SK-N-SH (cell line): Measurements from ENCODE around the gene NGLY1. TPM values are rescaled to one million over a fixed set of nuclear protein-coding genes. Genes with fewer than 3 reads are reported as not detected.

ENCODE experiments used
- CTCF ChIA-PET: fragments of 300-600, 350-600 bp; formaldehyde crosslinking; extraction: SDS; loops from one replicate; lab custom pipeline; 2021; lab: Yijun Ruan, JAX
- POLR2A ChIA-PET: fragments of 350-600 bp; sonication (Branson Sonifier 250); formaldehyde crosslinking; extraction: SDS; loops from one replicate; lab custom pipeline; 2020; ENCODE audit warnings: antibody characterized with exemption, inconsistent platforms; lab: Yijun Ruan, JAX
- DNase-seq: peaks from one replicate; pipeline ENCODE4 v3.0.0; 2012
- H2AFZ ChIP-seq: fragments of 200-600 bp; sonication (generic); 2 replicates; pipeline ENCODE4 v1.8.1; 2016; ENCODE audit warnings: antibody characterized with exemption, mild to moderate bottlenecking, low read depth
- H3F3A ChIP-seq: fragments of 200-600 bp; sonication (generic); replicated peaks from 2 replicates; pipeline ENCODE3; 2016; ENCODE audit warnings: antibody characterized with exemption, mild to moderate bottlenecking; ENCODE audit not compliant: insufficient read depth
- H3K27ac ChIP-seq, 2 experiments: fragments of 200-500 bp in 1 of 2; fragments of 200-600 bp in 1 of 2; sonication (Bioruptor generic) in 1 of 2; sonication (generic), shearing (Covaris generic) in 1 of 2; 2 replicates each; pipeline versions ENCODE4 v1.5.1 to v1.6.1; 2014 to 2016; ENCODE audit warnings: low read depth in 2 of 2, inconsistent platforms in 1 of 2, low read length in 1 of 2, mild to moderate bottlenecking in 1 of 2, mixed read lengths in 1 of 2
- H3K27me3 ChIP-seq: fragments of 200-600 bp; sonication (generic), shearing (Covaris generic); 2 replicates; pipeline ENCODE4 v1.6.1; 2016; ENCODE audit warnings: mixed run types; ENCODE audit not compliant: insufficient read depth
- H3K36me3 ChIP-seq, 2 experiments: fragments of 200-500 bp in 1 of 2; fragments of 200-600 bp in 1 of 2; sonication (Bioruptor generic) in 1 of 2; sonication (generic) in 1 of 2; replicated peaks in 1 of 2; 2 replicates each; pipeline versions ENCODE3 to v1.5.1; 2014 to 2016; ENCODE audit warnings: low read length in 1 of 2, mild to moderate bottlenecking in 1 of 2; ENCODE audit not compliant: insufficient read depth in 2 of 2, control insufficient read depth in 1 of 2
- H3K4me1 ChIP-seq, 2 experiments: fragments of 200-500 bp in 1 of 2; fragments of 200-600 bp in 1 of 2; sonication (Bioruptor generic) in 1 of 2; sonication (generic), shearing (Covaris generic) in 1 of 2; 2 replicates each; pipeline versions ENCODE4 v1.5.1 to v1.6.1; 2014 to 2016; ENCODE audit warnings: low read depth in 1 of 2, low read length in 1 of 2, mixed run types in 1 of 2; ENCODE audit not compliant: insufficient read depth in 2 of 2, control insufficient read depth in 1 of 2
- H3K4me2 ChIP-seq: fragments of 200-600 bp; sonication (generic), shearing (Covaris generic); 2 replicates; pipeline ENCODE4 v1.6.1; 2017; ENCODE audit warnings: mixed run types
- H3K4me3 ChIP-seq, 2 experiments: fragments of 200-500 bp in 1 of 2; fragments of 200-600 bp in 1 of 2; sonication (Bioruptor generic) in 1 of 2; sonication (generic), shearing (Covaris generic) in 1 of 2; 2 replicates each; pipeline versions ENCODE4 v1.5.1 to v1.8.1; 2014 to 2016; ENCODE audit warnings: low read depth in 2 of 2, inconsistent platforms in 1 of 2, low read length in 1 of 2, mild to moderate bottlenecking in 1 of 2, mixed read lengths in 1 of 2, moderate library complexity in 1 of 2
- H3K79me2 ChIP-seq: fragments of 200-600 bp; sonication (generic); 2 replicates; pipeline ENCODE4 v1.8.1; 2017; ENCODE audit warnings: mild to moderate bottlenecking; ENCODE audit not compliant: insufficient read depth
- H3K9ac ChIP-seq: fragments of 200-600 bp; sonication (generic); 2 replicates; pipeline ENCODE4 v1.6.1; 2017; ENCODE audit warnings: mixed run types
- H3K9me2 ChIP-seq: fragments of 200-600 bp; sonication (generic); 2 replicates; pipeline ENCODE4 v1.6.1; 2017; ENCODE audit warnings: mixed run types
- H3K9me3 ChIP-seq: fragments of 200-600 bp; sonication (generic); 2 replicates; pipeline ENCODE4 v1.6.1; 2017; ENCODE audit warnings: mixed run types, mild to moderate bottlenecking, moderate library complexity
- H4K20me1 ChIP-seq: fragments of 200-600 bp; sonication (generic); 2 replicates; pipeline ENCODE4 v1.6.1; 2017; ENCODE audit warnings: mild to moderate bottlenecking, mixed run types; ENCODE audit not compliant: insufficient read depth
- CHD2 ChIP-seq: fragments of 150-350 bp; IDR thresholded peaks from 2 replicates; pipeline ENCODE4 v1.6.1; 2018; ENCODE audit warnings: low read length; ENCODE audit not compliant: partially characterized antibody
- ELF1 ChIP-seq: IDR thresholded peaks from 2 replicates; pipeline ENCODE4 v1.4.0; 2012
- EZH2phosphoT487 ChIP-seq: fragments of 200-600 bp; sonication (generic); IDR thresholded peaks from 2 replicates; pipeline ENCODE4 v1.6.1; 2017; ENCODE audit warnings: low read depth, mixed run types, mild to moderate bottlenecking, antibody characterized with exemption, moderate library complexity, borderline replicate concordance
- FOSL2 ChIP-seq: IDR thresholded peaks from 2 replicates; pipeline ENCODE4 v1.4.0; 2012; ENCODE audit warnings: low read depth, mild to moderate bottlenecking, moderate library complexity, borderline replicate concordance
- GABPA ChIP-seq: IDR thresholded peaks from 2 replicates; pipeline ENCODE4 v1.4.0; 2012; ENCODE audit warnings: low read depth, mild to moderate bottlenecking
- GATA2 ChIP-seq: sonication (generic); formaldehyde crosslinking; IDR thresholded peaks from 2 replicates; pipeline ENCODE4 v1.5.0; 2020; ENCODE audit warnings: mild to moderate bottlenecking, missing genetic modification reagents
- MAX ChIP-seq: IDR thresholded peaks from 2 replicates; pipeline ENCODE4 v1.4.0; 2012; ENCODE audit warnings: low read depth
- MEF2A ChIP-seq: IDR thresholded peaks from 2 replicates; pipeline ENCODE4 v1.4.0; 2012; ENCODE audit warnings: low read depth, borderline replicate concordance
- MXI1 ChIP-seq: IDR thresholded peaks from 2 replicates; pipeline ENCODE4 v1.6.1; 2012; ENCODE audit warnings: mild to moderate bottlenecking, low read depth, low read length, improper control_type of control experiment
- NFIC ChIP-seq: IDR thresholded peaks from 2 replicates; pipeline ENCODE4 v1.4.0; 2012; ENCODE audit warnings: borderline replicate concordance
- NRF1 ChIP-seq: IDR thresholded peaks from 2 replicates; pipeline ENCODE4 v1.6.1; 2012; ENCODE audit warnings: low read depth, mild to moderate bottlenecking, low read length
- POLR2AphosphoS5 ChIP-seq: IDR thresholded peaks from 2 replicates; pipeline ENCODE4 v1.6.1; 2012; ENCODE audit warnings: low read depth, low read length
- RAD21 ChIP-seq: IDR thresholded peaks from 2 replicates; pipeline ENCODE4 v1.6.1; 2012; ENCODE audit warnings: mild to moderate bottlenecking, low read length
- RCOR1 ChIP-seq: fragments of 150-350 bp; IDR thresholded peaks from 2 replicates; pipeline ENCODE4 v1.6.1; 2017; ENCODE audit warnings: antibody characterized with exemption, low read length
- TCF12 ChIP-seq: IDR thresholded peaks from 2 replicates; pipeline ENCODE4 v1.4.0; 2012
- YY1 ChIP-seq: IDR thresholded peaks from 2 replicates; pipeline ENCODE4 v1.4.0; 2012; ENCODE audit warnings: low read depth, mild to moderate bottlenecking
- WGBS: methylation state at CpG from one replicate; pipeline ENCODE4 v1.1.6; 2017; ENCODE audit warnings: low lambda C conversion rate; 5-methylcytosine and 5-hydroxymethylcytosine counted together
- polyA plus RNA-seq, 3 experiments: library from polyadenylated mRNA; depleted of rRNA; stranded (reverse); fragments of >200 nt; gene quantifications; 2 replicates each; pipeline ENCODE4 v1.2.3, GENCODE V29; 2012
- TF ChIP-seq, protein P1 (sequence below): fragments of 150-350 bp; IDR thresholded peaks from 2 replicates; pipeline ENCODE4 v1.6.1; 2016; ENCODE audit warnings: mild to moderate bottlenecking, low read depth, low read length

NGLY1 gene
- polyA plus RNA-seq, 1 of the 3 experiments (the other 2 are of a cell fraction): 6.0 TPM

GRCh38 chr3:25723802-25724201 lies 59.4 kb downstream of the NGLY1 start:
- Histone ChIP-seq H3K36me3 (peaks cover 24 to 40% of the 10 kb centered on the region in 2 experiments), H3K27ac (no peak overlapping the region), H3F3A (no peaks in the 10 kb centered on the region), H3K4me2 (no peak overlapping the region), H3K9me3 (no peaks in the 10 kb centered on the region), H3K27me3 (no peaks in the 10 kb centered on the region), H2AFZ (no peak overlapping the region), H3K9me2 (no peaks in the 10 kb centered on the region), H3K79me2 (no peaks in the 10 kb centered on the region), H3K9ac (no peak overlapping the region), H3K4me3 (no peak overlapping the region), H3K4me1 (peaks cover 0 to 2% of the 10 kb centered on the region in 2 experiments; a peak in 2 of 4 replicates), H4K20me1 (no peaks in the 10 kb centered on the region)
- 98% methylated on average over 2 of the region's 2 CpGs for WGBS
- TF ChIP-seq YY1 (no peak), TCF12 (no peak), POLR2AphosphoS5 (no peak), NFIC (no peak), RAD21 (no peak), ELF1 (no peak), GABPA (no peak), GATA2 (CRISPR knock-in tag) (no peak), MEF2A (no peak), NRF1 (no peak), EZH2phosphoT487 (no peak), CHD2 (no peak), MXI1 (no peak), RCOR1 (no peak)
- TF ChIP-seq, protein P1, sequence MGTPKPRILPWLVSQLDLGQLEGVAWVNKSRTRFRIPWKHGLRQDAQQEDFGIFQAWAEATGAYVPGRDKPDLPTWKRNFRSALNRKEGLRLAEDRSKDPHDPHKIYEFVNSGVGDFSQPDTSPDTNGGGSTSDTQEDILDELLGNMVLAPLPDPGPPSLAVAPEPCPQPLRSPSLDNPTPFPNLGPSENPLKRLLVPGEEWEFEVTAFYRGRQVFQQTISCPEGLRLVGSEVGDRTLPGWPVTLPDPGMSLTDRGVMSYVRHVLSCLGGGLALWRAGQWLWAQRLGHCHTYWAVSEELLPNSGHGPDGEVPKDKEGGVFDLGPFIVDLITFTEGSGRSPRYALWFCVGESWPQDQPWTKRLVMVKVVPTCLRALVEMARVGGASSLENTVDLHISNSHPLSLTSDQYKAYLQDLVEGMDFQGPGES: no peak
- DNase-seq: no peak
- ChIA-PET POLR2A (no interaction called here), CTCF (no interaction called here)

DNA sequence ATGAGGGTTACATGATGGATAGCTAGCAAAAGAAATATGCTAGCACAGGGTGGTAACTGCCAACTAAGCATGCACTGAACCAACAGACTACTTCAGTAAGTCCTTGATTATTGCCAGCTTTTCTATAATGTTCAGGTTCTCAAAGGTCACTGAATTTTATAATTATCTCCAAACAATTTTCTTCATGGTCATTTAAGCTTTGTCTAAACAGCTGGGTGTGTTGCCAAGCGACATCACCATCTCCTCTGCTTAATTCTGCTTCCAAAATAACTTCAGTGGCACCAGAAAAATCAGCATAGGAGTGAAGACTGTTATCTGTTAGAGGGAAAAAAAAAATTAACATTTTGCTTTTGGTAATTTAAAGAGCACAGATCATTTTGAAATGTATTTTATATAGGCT lies 63.9 kb downstream of the NGLY1 start:
- Histone ChIP-seq H3F3A (no peaks in the 10 kb centered on the region), H3K27me3 (no peaks in the 10 kb centered on the region), H4K20me1 (no peaks in the 10 kb centered on the region), H3K27ac (no peak overlapping the region), H3K9ac (no peak overlapping the region), H2AFZ (no peak overlapping the region), H3K4me3 (no peak overlapping the region), H3K9me2 (no peaks in the 10 kb centered on the region), H3K9me3 (no peaks in the 10 kb centered on the region), H3K4me1 (no peaks in the 10 kb centered on the region), H3K4me2 (no peak overlapping the region), H3K36me3 (peaks cover 12 to 14% of the 10 kb centered on the region in 2 experiments), H3K79me2 (no peaks in the 10 kb centered on the region)
- ChIA-PET CTCF (interaction anchor here (0.7 to 0.9 kb wide), 2 partner anchors 51 to 58 kb away, joined by 3 read pairs; no protein-coding TSS in a partner anchor), POLR2A (no interaction called here)
- WGBS: 90% methylated on average over 1 of the region's 1 CpG
- TF ChIP-seq FOSL2: no peak
- TF ChIP-seq MXI1: no peak
- TF ChIP-seq MEF2A: no peak
- TF ChIP-seq, protein P1: no peak
- no peak for TF ChIP-seq MAX
- TF ChIP-seq GATA2 (CRISPR knock-in tag): no peak
- TF ChIP-seq GABPA: no peak
- DNase-seq: no peak
